HG02623 (cell line): ENCODE measurements around the gene POR.
"Not testable (repeated sequence)": the region's sequence is repeated elsewhere in the genome, so short reads cannot be mapped to it uniquely, and the experiment has no call there.

Source experiments
- ATAC-seq: cut with Tn5 transposase; IDR thresholded peaks from one replicate; pipeline ENCODE4 v1.9.1; 2021; ENCODE audit warnings: moderate library complexity; ENCODE audit not compliant: unreplicated experiment

Gene POR

DNA sequence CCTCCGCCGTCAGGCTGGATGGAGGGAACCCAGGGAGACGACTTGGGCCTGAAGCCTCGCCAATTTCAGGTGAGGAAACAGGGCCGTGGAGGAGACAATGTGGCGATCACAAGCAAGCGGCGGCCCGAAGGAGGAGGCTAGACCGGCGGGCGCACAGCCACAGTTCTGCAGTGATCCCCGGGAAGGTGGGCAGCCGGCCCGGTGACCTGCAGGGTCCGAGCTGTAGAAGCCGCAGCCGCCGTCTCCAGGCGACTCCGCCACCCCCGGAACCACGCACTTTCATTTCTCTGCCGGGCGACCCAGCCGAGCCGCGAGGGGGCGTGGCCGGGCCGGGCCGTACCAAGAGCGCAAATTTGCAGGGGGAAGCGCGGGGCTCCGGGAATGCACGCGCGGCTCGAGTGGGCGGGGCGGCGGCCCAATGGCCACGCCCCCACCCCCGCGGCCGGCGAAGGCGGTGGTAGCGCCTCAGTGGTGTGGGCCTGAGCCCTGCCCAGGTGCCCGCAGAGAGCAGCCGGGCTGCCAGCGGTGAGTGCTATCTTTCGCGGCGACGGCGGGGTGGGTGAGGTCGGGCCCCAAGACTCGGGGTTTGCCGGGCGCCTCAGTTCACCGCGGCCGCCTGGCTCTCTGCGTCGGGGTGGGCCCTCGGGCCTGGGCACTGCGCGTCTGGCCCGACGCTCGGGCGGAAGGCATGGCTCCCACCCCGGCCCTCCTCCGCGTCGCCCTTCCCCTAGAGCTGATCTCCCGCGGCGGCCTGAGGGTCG lies at the start of gene POR:
Gene POR, plus strand, starts transcription at position 501 of the 761 bp plus-strand sequence. CDS start 38,847 bp downstream, outside the sequence.
- ATAC-seq = peak; percentile 94

DNA sequence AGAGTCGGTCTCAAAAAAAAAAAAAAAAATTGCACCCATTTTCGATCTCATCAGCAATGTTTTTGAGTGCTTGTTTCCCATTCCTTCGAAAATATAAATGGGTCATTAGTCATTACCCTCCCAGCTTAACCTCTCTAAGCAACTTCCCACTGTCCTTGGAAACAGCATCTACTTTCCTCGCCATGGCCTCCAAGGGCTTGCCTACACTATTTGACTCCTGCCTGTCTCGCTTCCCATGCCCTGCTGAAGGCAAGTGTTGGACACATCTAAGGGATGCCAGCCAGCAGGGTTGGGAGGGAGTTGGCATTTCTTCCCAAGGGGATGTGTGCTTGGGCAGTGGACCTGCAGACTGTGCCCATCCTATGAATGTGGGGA lies 48.9 kb upstream of the POR start:
- no peak for ATAC-seq

DNA sequence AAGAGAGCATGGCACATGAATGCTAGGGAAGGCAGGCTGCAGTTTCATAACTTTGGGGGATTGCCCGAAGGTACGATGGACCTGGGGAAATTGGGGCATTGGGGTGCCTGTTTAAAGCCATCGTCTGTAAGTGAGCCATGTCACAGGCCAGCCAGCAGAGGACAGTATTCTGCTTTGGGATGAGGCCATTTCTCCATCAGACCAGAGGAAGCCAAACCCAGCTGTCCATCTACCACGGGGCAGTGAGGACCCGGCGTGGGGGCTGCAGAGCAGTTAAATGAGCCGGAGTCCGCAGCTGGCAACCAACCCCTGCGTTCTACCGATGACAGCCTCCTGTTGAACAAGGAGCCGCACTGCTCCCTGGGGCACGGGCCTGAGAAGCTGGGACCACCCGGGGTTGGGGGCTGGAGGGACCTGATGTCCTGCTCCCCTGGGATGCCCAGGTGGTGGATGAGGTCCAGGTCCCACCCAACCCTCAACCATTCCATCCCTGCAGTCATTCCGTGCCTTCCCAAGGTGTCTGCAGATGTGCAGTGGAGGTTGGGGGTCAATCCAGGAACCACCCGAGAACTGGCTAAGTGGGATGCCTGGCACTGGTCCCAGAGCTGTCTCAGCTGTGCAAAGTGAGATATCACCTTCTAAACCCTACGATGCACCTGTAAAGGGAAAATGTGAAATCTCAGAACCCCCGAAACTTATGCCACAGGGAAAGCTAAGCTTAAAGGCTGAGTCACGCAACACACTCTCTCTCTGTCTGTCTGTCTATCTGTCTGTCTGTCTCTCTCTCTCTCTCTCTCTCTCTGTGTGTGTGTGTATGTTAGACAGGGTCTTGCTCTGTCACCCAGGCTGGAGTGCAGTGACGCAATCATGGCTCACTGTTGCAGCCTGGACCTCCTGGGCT lies 48.2 kb upstream of the POR start:
- ATAC-seq = no peak

DNA sequence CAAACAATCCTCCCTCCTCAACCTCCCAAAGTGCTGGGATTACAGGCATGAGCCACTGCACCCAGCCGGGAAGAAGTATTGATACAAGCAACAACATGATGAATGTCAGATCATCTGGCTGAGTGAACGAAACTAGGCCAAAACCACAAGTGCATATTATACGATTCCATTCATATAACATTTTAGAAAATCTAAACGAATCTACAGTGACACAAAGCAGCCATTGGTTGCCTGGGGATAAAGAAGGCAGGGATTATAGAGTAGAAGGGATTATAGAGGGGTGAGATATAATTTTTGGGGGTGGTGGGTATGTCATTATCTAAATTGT lies 47.6 kb upstream of the POR start:
- no peak for ATAC-seq

DNA sequence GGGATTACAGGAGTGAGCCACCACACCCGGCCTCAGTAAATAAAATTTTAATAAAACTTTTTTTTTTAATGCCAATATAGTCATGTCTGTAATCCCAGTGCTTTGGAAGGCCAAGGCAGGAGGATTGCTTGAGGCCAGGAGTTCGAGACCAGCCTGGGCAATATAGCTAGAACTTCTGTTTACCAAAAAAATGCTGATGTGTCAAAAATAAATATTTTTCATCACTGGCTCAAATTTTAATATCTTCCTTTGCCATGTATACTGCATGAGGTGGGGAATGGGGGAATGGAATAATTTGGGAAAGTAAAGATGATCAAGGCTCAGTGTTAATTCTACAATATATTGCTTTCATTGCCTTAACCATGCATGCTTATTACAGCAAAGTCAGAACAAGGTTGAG lies 46.8 kb upstream of the POR start:
- ATAC-seq = no peak

DNA sequence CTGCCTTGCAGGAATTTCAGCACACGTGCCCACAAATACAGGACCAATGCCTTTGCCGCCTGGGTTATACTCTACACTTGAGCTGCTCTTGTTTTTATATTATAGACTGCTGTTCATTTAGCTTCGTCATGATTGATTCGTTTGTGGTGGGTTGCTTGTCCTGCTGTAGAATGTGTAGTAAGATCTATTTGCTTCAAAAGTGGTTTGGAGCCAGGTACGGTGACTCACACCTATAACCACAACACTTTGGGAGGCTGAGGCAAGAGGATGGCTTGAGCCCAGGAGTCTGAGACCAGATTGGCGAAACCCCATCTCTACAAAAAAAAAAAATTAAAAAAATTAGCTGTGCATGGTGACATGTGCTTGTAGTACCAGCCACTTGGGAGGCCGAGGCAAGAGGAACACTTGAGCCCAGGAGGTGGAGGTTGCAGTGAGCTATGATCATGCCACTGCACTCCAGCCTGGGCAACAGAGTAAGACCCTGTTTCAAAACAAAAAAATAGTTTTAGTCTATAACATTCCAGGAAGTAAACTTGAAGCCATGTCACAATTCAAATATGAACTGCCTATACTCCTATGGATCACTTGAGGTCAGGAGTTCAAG lies 45.1 kb upstream of the POR start:
- ATAC-seq = no peak

DNA sequence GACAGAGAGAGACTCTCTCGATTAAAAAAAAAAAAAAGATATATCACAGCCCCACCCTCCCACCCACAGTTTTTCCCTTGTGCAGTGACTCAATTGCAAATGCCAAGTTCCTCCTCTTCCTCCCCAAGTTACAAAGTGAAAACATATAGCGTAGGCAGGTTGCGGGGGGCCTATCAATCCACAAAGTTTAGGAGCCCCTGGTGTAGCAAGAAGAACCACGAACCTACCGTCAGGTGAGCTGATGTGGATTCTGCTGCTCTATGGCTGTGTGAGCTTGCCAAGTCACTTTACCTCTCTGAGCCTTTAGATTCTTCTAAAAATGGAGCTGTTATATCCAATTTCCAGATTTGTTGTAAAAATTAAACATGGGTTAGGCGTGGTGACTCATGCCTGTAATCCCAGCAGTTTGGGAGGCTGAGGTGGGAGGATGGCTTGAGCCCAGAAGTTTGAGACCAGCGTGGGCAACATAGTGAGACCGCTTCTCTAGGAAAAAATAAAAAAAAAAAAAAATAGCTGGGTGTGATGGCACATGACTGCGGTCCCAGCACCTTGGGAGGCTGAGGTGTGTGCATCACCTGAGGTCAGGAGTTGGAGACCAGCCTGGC lies 44.3 kb upstream of the POR start:
- no peak for ATAC-seq

DNA sequence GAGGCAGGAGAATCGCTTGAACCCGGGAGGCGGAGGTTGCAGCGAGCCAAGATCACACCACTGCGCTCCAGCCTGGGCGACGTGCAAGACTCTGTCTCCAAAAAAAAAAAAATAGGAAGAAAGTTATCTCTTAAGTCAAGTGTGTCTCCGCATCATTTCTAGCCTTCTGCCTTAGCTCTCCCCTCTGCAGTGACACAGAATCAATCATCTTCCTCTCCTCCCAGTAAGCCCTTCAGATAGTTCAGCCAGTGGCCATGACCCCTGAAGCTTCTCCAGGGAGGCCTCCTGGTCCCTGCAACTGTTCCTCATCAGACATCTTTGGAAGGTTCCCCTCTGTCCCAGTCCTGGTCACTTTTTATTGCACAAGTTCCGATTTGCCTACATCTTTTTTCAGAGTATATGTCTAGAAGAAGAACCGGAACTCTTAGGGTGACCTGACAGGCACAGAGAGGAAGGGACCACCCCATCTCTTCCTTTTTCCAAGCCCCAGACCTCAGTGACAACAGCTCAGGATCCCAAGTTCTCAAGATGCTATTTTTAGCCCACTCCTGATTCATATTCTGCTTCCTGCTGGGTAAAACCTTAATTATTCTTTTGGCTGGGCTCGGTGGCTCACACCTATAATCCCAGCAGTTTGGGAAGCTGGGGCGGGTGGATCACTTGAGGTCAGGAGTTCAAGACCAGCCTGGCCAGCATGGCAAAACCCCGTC lies 42.7 kb upstream of the POR start:
- no peak for ATAC-seq

DNA sequence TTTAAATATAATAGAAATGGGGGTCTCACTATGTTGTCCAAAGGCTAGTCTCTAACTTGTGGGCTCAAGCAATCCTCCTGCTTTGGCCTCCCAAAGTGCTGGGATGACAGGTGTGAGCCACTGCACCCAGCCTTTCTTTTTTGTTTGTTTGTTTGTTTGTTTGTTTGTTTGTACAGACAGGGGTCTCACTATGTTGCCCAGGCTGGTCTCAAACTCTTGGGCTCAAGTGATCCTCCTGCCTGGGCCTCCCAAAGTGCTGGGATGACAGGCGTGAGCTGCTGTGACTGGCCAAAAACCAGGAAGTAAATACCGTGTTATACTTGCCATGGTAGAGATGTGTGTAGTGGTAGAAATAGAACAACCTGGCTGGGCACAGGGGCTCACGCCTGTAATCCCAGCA lies 40.8 kb upstream of the POR start:
- ATAC-seq = not testable (repeated sequence)

DNA sequence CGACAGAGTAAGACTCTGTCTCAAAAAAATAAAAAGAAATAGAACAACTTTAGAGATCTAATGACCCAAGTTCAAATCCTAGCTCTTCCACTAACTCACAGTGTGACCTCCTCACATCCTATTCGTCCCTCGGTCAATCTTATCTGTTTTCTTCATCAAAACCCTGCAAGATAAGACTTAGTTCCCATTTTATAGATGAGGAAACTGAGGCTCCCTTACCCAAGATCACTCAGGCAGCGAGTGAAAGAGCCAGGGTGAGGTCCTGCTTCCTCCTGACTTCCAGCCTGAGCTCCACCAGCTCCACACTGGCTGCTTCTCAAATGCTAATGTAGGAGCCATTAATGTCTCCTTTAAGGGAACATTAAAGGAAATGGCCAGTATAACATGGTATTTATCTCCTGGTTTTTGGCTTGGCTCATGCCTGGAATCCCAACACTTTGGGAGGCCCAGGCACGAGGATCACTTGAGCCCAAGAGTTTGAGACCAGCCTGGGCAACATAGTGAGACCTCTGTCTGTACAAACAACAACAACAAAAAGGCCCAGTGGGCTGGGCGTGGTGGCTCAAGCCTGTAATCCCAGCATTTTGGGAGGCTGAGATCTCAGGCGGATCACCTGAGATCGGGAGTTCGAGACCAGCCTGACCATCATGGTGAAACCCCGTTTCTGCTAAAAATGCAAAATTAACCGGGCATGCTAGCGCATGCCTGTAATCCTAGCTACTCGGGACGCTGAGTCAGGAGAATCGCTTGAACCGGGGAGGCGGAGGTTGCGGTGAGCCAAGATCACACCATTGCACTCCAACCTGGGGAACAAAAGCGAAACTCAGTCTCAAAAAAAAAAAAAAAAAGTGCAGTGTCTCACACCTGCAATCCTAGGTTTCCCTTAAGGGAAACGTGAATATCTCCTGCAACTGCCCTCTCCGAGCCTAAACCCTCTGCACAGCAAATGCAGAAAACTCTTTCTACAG lies 39.6 kb upstream of the POR start:
- ATAC-seq = no peak

DNA sequence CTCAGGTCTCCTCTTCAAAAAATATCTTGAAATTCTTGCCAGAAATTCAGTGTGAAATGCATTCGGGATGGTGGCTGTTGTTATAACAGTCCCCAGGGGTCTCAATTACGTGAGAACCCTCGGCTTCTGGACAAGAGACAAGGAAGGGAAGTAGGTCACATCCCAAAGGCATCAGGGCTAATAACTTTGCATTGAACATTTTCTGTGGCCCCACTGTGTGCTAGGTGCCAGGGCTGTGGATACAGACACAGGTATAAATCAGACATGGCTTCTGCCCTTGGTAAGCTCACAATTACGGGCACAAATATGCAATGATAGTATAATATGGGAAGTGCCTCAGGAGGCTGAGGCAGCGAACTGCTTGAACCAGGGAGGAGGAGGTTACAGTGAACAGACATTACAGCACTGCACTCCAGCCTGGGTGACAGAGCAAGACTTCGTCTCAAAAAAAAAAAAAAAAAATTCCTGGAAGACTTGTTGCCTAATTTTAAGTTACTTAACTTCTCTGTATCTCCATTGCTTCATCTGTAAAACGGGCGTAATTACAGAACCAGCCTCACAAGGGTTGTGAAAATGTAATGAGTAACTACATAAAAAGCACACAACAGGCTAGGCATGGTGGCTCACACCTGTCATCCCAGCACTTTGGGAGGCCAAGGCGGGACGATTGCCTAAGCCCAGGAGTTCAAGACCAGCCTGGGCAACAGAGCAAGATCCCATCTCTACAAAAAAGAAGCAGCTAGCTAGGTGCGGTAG lies 38.7 kb upstream of the POR start:
- no peak for ATAC-seq

DNA sequence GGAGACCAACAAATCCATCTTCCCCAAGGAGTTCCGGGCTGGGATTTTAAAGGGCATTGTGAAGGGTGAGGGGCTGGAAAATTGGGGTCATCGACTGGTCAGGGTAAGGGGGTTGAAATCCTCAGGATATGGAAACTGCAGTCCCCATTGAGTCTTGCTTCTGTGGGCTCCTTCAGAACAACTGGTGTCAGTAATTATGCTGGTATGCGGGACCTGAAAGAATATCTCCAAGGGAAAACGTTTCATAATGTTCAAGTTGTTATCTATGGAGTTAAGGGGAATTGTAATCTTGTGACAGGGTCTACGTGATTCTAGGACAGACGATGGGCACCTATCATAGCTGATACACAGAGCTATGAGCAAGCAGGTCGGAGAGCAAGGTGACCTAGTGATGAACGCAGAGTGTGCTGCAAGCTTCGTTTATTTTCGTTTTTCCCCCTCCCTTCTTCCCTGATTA lies 36.6 kb upstream of the POR start:
- peak; percentile 16 for ATAC-seq

DNA sequence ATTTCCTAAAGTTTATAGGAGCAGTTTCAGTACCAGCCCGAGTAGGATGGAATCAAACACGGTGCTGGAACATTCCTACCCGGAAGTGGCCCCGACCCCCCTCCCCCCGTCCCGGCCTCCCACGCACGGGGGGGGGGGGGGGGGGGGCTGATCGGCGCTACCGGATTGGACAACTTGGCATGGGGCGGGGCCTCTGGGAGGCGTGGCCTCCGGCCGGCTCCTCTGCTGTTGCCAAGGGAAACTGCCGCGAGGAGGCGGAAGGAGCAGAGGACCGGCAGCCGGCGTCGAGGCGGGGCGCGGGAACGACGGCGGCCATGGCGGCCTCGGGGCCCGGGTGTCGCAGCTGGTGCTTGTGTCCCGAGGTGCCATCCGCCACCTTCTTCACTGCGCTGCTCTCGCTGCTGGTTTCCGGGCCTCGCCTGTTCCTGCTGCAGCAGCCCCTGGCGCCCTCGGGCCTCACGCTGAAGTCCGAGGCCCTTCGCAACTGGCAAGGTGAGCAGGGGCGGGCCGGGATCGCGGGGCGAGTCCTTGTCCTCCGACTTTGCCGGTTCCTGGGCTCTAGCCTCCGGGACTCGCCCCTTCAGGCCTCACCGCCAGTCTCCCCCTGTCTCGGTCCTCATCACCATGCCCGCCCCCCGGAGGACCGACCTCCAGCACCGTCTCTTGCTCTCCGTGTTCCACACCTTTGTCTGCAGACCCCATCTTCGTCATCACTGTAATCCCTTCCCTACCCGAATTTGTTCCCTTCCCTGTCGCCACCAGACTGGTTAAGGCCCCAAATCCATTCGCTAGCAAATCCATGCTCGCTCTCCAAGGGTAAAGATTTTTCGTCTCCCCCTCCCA lies 36.0 kb upstream of the POR start, which contains the start of gene RHBDD2:
Gene RHBDD2, plus strand, starts transcription at position 266 of the 843 bp plus-strand sequence. Its CDS starts 49 bp downstream, at position 315.
- ATAC-seq = peak; percentile 97

DNA sequence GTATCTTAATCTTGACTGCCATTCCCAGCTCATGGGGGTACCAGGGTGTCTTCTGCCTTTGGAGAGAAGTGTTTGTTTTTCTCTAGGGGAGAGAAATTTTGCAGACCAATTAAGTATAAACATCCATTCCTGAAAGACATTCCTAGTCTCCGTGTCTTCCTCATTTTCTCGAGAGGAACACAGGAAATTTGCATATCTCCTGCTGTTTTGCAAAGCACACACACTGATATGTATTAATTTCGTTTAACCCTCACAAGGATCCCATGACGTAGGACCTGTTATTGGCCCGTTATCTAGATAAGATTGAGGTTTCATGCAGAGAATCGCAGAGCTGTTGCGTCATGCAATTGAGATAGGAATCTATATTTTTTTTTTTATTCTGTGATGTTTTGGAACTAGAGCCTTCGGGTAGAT lies 35.2 kb upstream of the POR start:
- ATAC-seq = no peak

DNA sequence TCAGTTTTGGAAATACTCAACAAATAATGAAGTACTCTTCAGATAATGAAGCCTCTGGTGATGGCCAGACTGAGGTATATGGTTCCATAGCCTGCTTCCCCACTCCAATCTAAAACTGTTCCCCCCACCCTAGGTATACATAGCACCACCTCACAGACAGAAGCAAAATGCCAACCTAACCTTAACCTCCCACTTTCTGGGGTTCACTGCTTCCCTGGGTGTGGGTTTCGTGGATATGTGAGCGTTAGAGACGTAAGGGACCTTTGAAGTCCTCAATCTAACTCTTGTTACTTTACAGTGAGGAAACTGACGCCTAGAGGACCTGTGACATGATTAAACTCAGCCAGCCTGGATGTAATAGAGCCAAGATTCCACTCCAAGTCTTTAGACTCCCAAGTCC lies 34.7 kb upstream of the POR start:
- no peak for ATAC-seq

DNA sequence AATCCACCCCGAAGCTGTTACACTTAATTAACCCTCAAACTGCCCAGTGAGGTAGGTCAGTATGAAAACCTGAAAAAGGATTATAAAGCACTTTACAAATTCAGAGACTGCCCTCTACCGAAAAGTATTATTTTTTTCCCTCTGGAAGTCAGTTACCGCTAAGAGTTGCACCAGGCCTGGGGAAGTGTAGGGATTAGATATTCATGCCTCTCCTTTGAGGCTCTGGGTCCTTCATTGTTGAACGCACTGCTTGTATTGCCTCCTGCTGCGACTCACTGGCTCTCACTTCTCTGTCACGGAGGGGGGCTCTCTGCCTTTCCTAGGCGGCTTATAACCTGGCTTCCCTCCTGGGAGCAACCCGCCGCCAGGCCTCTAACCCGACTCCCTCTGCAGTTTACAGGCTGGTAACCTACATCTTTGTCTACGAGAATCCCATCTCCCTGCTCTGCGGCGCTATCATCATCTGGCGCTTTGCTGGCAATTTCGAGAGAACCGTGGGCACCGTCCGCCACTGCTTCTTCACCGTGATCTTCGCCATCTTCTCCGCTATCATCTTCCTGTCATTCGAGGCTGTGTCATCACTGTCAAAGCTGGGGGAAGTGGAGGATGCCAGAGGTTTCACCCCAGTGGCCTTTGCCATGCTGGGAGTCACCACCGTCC lies 33.4 kb upstream of the POR start:
- no peak for ATAC-seq

DNA sequence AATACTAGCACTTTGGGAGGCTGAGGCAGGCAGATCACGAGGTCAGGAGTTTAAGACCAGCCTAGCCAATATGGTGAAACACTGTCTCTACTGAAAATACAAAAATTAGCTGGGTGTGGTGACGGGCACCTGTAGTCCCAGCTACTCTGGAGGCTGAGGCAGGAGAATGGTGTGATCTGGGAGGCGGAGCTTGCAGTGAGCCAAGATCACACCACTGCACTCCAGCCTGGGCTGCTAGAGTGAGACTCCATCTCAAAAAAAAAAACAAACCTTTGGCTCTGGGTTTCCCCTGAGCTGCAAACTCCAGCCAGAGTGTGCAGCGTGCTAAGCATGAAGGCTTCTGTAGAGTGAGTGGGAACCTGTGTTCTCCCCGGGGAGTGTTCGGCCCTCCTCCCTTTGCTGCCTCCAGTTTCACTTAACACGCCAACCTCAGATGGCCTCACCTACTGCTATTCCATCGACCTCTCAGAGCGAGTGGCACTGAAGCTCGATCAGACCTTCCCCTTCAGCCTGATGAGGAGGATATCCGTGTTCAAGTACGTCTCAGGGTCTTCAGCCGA lies 31.6 kb upstream of the POR start:
- not testable (repeated sequence) for ATAC-seq
